Stimulated activated CD4-positive, alpha-beta T cell treated with anti-CD3 and anti-CD28 coated beads, Interleukin-2, amount 100 ng/mL, for 4 hours (primary cell): Measurements from ENCODE around the gene ADORA2B.
A peak's percentile ranks its signal among the peaks of the same experiment; 100 is the strongest.
"Not testable (repeated sequence)": the region's sequence is repeated elsewhere in the genome, so short reads cannot be mapped to it uniquely, and the experiment has no call there.

Source experiments
- DNase-seq: peaks from one replicate; pipeline ENCODE4 v3.0.0-alpha.2; 2020; ENCODE audit warnings: low read depth

The ADORA2B gene

DNA sequence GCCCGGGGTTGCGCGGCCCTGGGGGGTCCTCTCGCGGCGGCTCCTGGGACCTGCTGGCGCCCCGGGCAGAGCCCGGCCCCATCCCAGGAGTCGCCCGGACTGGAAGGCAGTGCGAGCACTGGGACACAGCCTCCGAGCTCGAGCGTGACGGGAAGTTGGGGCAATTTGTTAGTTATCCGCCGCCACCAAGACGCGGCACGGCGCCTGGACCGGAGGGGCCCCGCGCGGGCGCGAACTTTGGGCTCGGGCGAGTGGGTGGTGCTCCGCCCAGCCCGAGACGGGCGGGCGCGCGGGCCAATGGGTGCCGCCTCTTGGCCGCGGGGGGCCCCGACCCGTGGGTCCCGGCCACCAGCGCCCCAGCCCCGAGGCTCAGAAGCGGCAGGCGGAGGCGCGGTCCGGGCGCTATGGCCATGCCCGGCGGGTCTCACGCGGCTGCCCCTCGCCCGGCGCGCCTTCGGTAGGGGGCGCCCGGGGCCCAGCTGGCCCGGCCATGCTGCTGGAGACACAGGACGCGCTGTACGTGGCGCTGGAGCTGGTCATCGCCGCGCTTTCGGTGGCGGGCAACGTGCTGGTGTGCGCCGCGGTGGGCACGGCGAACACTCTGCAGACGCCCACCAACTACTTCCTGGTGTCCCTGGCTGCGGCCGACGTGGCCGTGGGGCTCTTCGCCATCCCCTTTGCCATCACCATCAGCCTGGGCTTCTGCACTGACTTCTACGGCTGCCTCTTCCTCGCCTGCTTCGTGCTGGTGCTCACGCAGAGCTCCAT is at the start of gene ADORA2B:
TSS of gene ADORA2B (plus strand) at position 372 of the 768 bp plus-strand sequence. CDS start at position 491, 119 bp downstream.
- peak; percentile 24 for DNase-seq

DNA sequence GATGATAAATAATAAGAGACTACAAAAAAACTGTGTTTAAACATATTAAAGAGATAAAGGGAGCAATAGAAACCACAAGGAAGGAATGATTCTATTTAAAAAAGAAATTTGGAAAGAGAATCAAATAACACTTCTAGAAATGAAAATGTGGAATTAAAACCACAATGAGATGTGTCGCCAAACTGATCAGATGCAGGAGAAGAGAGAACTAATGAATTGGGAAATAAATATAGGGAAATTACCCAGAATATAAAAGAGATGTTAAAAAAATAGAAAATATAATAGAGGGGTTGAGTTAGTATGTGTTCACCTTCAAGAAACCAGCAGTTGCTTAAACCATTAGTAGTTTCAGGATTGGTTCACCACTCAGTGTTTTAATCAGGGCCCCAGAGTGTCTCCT is 48.7 kb upstream of the ADORA2B start:
- no peak for DNase-seq

DNA sequence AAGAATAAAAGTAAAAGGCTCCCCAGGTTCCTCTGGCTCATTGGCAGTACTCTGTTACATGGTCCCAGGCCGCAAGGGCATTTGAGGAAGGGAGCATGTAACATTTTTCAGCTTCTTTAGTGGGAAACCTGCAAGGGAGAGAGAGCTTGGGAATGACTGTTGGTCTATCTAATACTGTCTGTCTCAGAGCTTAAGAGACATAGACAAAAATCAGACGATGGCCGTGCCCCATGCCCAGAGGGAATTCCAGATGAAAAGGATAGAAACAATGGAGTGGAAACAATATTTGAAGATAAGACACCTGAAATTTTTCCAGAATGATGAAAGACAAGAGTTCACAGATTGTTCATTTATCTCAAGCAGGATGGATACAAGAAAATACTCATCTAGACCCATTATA is 48.1 kb upstream of the ADORA2B start:
- no peak for DNase-seq

DNA sequence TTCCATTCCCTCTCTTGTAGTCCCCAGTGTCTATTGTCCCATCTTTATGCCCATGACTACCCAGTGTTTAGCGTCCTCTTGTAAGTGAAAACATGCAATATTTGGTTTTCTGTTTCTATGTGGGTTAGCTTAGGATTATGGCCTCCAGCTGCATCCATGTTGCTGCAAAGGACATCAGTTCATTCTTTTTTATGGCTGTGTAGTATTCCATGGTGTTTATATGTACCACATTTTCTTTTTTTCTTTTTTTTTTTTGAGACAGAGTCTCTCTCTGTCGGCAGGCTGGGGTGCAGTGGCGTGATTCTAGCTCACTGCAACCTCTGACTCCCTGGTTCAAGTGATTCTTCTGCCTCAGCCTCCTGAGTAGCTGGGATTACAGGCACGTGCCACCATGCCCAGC is 45.3 kb upstream of the ADORA2B start:
- not testable (repeated sequence) for DNase-seq

DNA sequence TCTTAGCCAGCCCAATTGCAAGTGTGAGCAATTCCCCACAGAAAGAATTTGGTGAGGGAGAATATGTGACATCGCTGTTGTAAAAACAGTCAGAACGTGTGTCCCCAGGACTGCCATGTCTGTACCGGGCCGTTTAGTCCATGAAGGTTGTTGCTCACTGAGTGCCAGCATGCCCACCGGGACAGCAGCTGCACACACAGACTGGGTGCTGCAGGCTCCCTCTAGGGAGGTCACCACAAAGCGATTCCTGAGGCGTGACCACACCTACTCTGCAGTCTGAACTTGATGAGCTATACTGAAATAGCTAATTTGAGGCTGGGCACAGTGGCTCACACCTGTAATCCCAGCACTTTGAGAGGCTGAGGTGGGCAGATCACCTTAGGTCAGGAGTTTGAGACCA is 44.1 kb upstream of the ADORA2B start:
- DNase-seq: no peak

DNA sequence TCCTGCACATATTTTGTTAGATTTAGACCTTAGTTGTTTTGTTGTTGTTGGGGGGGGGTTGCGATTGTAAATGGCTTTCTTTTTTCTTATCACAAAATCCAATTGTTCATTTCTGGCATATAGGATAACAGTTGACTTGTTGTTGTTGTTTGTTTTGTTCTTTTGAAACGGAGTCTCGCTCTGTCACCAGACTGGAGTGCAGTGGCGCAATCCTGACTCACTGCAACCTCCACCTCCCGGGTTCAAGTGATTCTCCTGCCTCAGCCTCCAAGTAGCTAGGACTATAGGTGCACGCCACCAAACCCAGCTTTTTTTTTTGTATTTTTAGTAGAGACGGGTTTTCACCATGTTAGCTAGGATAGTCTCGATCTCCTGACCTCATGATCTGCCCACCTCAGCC is 39.7 kb upstream of the ADORA2B start:
- not testable (repeated sequence) for DNase-seq

DNA sequence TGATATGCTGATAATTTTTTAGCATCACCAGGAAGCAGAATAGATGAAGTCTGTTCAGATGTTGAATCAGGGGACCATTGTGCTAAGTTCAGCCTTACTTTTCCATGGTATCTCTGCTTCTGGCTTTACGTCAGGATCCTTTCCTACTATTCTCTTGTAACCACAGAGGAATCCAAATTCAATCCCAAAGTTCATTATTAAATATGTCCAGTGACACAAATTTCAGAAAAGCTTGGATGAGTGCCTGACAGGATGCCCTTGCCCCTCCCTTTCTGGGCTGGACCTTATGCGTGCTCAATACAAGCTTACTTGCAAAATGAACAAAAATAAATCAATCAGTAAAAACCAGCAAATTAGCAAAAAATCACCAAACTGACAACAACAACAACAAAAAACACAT is 37.6 kb upstream of the ADORA2B start:
- DNase-seq: no peak

DNA sequence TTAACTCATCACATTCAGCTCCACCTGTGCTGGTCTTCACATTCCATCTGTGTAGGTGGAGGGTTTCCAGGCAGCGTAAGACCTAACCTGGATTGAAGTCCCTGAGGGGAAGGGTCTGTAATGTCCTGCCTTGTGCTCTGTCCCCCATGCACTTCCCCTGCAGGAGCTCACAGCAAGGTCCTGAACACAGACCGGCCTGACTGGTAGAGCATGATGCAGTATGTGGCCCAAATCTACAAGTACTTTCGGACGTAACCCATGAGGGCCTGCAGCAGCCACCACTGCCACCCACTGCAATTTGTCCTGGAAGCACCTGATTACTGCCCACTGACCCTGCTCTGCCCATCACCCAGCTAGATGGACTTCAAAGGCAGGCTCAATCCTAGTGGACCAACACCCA is 36.6 kb upstream of the ADORA2B start:
- no peak for DNase-seq

DNA sequence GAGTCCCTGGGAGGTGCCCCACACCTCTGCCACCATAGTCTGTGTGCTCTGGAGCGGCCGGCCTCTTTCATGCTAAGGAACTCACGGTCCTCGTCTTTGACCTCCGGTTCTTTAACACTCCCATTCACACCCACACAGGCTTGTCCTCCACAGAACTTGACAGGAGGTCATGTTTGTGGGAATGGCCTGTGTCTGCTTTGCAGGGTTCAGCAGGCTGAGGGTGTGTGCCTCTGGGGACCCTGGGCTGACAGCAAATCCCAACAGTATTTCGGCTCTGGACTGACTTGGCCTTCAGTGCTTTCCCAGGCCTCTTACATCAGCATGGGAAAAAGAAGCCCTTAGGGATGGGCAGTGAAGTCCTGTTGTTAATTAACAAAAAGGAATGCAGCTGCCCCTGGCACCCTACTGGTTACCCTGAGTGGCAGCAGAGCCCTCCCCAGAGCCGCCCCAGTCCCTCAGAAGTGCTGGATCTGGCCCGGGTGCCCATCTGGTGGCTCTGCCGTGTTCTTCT is 35.4 kb upstream of the ADORA2B start:
- DNase-seq: no peak

DNA sequence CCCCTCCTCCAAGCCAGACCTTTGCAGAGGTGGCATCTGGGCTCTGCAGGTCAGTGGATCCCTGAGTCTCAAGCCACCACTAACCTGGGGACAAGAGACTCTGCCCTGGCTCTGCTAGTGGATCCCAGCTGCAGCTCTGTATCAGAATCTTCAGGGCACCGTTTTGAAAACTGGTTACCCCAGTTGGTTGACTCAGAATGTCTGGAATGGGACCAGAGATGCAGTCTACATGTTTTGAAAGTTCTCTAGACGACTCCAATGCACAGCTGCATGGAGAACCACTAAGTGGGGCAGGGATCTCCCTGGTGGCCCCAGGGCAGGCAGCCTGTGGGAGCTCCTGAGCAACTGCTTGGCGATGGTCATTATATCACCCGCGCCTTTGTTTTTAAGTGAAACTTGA is 34.1 kb upstream of the ADORA2B start:
- DNase-seq: no peak

DNA sequence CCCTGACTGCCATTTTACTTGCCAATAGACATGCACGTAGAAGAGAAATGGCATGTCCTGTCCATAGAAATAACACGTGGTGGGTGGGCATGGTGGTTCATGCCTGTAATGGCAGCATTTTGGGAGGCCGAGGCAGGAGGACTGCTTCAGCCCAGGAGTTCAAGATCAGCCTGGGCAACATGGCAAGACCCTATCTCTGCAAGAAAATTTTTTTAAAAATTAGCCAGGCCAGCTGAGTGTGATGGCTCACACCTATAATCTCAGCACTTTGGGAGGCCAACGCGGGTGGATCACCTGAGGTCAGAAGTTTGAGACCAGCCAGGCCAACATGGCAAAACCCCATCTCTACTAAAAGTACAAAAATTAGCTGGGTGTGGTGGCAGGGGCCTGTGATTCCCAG is 33.2 kb upstream of the ADORA2B start:
- DNase-seq: not testable (repeated sequence)

DNA sequence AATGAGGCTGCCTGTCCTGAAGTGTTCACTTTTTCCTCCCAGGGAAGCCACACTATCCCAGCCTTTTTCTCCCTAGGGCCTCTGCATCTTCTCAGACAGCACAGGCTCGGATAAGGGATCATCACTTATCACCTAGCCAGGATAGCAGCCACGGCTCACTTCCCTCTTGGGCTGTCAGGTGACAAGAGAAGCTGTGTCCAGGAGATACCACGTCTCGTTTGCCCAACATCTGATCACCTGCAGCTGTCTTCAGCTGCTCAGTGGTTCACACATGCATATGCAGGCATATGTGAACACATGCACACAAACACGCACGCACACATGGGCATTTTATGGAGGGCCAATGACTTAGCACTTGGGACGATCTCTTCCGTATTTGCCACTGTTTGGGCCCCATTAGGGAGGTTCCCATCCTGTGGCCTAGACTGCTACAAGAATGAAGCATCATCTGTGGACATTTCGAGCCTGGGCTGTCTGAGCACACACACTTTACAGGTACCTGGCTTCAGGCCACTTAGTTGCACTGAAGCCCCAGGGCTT is 32.4 kb upstream of the ADORA2B start:
- no peak for DNase-seq

DNA sequence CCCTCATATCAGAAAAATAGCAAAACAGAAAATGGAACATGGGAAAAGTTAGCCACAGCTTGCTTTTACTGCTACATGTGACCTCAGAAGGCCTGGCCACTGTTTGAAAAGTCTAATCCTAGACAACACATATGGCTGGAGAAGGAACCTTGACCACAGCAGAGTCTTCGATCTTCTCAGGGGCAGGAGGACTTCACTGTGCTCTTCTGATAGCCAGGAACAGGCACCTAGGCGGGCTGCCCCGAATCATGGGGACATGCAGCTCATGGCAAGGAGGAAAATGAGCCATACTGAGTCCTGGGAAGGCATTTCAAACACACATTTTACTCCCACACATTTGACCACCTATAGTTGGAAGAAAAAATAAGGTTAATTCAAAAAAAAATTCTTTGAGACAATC is 31.1 kb upstream of the ADORA2B start:
- DNase-seq: no peak

DNA sequence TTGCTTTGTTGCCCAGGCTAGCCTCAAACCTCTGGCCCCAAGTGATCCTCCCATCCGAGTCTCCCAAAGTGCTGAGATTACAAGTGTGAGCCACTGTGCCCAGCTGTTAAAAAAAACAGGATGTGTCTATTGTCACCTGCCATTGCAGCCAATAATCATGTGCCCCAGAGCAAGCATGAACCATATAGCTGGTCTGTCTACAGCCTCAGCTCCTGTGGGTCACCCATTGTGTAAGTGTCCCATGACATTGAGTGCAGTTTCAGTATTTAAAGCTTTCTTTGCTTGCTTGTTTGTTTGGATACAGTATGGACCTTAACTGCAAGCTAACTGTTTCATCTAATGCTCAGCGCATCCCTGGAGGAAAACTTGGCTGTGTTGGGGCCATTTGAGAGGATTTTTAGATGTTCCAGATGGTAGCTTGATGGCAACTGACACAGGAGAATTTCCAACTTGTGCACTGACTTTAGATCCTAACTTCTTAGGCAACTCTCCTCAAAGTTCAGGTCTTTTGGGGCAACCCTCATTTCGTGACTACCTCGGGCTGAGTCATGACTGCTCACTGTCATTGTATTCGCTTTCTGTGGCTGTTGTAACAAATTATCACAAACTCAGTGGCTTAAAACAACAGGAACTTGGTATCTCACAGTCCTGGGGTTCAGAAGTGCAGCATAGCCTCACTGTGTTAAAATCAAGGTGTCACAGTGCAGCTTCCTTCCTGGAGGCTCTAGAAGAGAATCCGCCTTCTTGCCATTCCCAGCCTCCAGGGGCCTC is 30.3 kb upstream of the ADORA2B start:
- DNase-seq: no peak

DNA sequence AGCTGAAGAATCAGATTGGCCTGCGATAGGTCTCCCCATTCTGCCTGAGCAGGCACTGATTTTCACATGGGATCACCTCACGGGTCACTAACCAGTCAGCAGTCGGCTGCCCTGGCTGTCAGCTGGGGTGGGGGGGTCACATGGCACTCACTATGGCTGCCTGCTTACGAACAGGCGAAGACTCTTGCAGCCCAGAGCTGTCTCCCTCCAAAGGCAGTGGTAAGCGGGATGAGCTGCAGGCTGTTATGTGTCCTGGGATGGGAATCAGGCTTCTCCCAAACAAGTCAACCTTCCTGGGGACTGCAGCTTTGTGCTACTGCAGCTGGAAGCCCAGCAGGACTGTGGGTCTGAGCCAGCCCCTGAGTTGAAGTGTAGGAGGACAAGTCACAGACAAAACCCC is 29.0 kb upstream of the ADORA2B start:
- DNase-seq: no peak

DNA sequence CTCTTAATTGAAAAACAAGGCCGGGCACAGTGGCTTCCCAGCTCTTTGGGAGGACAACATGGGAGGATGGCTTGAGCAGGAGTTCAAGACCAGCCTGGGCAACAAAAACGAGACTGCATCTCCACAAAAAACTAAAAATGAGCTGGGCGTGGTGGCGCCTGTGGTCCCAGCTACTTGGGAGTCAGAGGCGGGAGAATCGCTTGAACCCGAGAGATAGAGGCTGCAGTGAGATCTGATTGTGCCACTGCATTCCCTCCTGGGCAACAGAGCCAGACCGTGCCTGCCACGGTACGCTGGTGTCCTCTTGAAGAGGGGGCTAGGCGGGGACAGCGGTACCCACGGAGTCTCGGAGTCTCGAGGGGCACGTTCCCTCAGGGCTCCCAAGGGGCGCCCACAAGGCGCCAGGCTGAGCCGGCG is 27.9 kb upstream of the ADORA2B start:
- no peak for DNase-seq

DNA sequence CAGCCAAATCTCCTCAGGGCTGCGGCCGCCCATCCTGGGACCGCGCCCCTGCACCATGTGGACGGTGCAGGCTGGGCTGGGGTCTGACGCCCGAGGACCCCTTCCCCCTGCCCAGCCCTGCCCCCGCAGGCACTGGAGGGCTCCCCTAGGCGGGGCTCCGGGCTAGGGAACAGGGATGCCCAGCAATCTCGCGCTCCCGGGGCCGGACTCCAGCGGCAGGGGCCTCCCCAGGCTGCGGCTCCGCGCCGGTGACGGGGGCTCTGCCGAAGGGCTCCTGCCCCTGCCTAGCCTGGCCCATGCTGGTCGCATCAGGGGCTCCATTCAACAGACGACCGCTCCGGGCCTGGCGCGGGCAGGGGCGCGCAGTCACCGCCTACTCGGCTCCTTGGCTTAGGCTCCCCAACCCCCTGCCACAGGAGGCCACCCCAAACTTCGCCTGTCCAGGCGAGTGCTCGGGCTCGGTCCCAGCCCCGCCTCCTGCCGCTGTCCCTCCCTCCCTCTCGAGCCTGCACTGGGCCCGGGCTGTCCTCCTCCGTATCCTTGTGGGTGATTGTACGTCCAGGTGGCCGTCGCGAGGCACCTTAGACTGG is 27.4 kb upstream of the ADORA2B start:
- DNase-seq: no peak

DNA sequence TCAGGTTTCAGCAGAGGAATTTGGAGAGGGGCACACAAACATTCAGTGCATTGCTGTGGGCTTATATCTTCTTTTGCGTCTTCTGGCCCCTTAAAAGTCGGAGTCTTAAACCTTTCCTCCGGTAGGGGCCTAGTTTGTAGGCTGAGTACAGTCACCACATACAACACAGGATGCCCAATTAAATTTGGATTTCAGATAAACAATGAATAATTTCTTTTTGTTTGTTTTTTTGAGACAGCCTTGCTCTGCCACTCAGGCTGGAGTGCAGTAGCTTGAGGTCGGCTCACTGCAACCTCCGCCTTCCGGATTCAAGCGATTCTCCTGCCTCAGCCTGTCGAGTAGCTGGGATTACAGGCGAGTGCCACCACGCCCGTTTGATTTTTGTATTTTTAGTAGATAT is 26.7 kb upstream of the ADORA2B start:
- no peak for DNase-seq

DNA sequence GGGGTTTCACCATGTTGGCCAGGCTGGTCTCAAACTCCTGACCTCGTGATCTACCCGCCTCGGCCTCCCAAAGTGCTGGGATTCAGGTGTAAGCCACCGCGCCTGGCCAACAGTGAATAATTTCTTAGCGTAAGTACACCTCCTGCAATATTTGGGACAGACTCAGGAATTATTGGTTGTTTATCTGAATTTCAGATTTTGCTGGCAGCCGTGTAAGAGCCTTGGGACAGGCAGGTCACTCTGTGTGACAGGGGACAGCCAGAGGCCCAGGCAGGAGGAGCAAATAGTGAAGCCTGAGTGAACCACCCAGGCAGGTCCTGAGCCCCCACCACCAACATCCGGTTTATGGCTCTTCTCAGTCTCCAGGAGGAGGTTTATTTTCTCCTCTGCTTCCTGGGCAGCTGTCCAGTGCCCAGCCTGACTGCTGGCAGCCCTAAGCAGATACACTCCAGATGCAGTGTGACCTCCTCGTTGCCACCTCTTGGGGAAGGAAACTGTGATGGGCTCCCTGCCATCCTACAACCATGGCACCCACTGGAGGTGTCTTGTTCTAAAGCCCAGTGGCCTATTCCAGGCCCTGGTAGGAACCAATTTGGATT is 26.2 kb upstream of the ADORA2B start:
- no peak for DNase-seq

DNA sequence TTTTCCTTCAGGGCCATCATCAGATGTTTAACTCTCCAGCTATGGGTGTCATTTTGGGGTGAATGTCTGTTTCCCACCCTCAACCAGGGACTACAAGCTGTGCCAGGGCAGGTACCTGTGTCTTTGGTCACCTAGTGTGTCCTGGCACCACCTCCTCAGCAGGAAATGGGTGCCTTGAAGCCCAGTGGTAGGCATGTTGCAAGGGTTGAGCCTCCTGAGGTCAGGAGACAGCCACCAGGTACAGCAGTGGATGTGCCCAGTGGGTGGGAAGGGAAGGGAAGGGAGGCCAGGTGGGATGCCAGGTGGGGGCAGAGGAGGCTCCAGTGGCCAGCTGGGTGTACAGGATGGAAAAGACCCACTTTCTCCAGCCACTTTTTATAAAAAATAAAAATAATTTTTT is 25.5 kb upstream of the ADORA2B start:
- DNase-seq: no peak

DNA sequence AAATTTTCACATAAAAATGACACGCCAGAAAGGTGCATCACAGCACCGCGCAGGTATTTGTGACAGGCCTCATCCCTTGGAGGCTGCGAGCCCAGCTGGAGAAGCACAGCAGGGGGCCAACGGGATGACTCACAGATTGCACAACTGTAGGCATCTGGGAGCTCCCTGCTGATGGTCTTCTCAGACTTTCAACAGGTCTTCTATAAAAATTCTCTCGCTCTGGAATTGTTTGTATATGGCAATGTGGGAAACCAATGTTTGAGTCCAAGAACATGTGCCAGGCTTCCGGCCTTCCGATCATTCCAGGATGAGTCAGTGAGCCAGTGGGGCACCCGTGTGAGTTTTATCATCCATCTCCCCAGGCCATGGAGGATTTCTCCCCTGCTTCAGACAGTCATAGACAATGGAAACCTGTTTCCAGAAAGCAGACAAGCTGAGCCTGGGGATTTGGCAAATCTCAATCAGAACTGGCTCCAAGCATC is 24.1 kb upstream of the ADORA2B start:
- DNase-seq: no peak

DNA sequence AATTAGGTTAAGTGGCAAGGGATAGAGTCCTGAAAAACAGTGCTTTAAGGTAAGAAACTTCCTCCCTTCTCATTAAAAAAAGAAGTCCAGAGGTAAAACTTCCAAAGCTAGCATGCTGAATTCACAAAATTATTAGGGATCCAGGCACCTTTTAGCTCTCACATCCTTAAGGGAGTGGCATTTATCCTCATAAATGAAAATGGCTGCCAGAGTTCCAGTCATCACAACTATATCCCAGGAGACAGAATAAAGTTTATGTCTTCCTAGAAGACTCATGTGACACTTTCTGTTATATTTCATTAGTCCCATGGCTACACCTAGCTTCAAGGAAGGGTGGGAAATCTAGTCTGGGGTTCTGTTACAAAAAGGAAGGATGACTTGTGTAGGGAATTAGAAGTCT is 23.3 kb upstream of the ADORA2B start:
- no peak for DNase-seq
